Stimulated activated CD4-positive, alpha-beta T cell treated with anti-CD3 and anti-CD28 coated beads, Interleukin-12 subunit alpha, Interleukin-12 subunit beta, amount 100 ng/mL, for 4 hours (primary cell): ENCODE measurements around the gene H1-8.

Source experiments
- DNase-seq: peaks from one replicate; pipeline ENCODE4 v3.0.0-alpha.2; 2020

Gene H1-8

GRCh38 chr3:129556890-129557547 lies 14.0 kb downstream of the H1-8 start:
- no peak for DNase-seq

- no peak for DNase-seq
These were observed 14.5 kb downstream of the H1-8 start for GRCh38 chr3:129557548-129557894.

- DNase-seq: no peak
These were observed 15.3 kb downstream of the H1-8 start for GRCh38 chr3:129558081-129558771.

- no peak for DNase-seq
These were observed 16.0 kb downstream of the H1-8 start for GRCh38 chr3:129558772-129559564.

DNA sequence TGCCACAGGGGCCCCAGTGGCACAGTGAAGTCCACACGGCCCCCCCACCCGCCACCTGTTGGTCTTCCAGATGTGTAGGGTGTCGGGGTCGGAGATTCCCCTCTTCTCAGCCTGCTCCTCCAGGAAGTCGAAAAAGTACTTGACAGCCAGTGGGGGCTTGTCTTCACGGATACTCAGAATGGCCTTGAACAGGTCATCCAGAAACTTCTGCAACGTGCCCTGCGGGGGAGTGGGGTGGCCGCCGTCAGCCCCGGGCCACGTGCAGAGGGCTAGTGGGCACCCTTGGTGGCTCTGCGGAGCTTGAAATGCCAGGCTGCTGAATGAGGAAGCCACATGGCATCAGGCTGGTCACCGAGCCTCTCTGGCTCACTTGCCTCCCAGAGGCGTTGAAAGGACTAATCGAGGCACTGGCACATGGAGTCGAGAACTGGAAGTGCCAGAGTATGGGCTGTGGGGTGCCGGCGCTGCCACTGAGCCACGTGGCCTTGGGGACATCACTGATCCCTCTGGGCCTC lies 16.6 kb downstream of the H1-8 start:
- DNase-seq: no peak

DNA sequence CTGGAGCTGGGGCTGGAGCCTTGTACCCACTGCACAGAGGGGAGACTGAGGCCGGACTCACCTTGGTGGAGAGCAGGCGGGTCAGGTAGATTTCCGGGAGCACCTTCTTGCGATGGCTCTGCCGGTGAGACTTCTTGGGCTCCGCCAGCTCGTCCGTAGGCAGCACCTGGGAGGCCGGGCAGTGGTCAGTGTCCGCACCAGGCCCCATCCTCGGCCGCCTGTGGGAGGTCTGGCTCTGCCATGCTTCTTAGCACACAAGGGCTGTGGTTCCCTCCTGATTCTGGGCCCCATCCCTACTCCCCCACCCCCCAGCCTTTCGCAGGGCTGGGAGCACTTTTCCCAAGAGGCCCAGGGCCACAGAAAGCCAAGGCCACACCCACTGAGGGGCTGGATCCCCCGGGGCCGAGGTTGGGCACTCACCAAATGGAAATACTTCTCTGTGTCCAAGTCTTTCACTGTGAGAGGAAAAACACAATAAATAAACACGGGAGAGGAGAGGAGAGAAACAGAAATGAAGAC lies 17.4 kb downstream of the H1-8 start:
- DNase-seq: no peak

- no peak for DNase-seq
These were observed 18.1 kb downstream of the H1-8 start for GRCh38 chr3:129560911-129561594.

- no peak for DNase-seq
These were observed 18.8 kb downstream of the H1-8 start for GRCh38 chr3:129561619-129562248.

DNA sequence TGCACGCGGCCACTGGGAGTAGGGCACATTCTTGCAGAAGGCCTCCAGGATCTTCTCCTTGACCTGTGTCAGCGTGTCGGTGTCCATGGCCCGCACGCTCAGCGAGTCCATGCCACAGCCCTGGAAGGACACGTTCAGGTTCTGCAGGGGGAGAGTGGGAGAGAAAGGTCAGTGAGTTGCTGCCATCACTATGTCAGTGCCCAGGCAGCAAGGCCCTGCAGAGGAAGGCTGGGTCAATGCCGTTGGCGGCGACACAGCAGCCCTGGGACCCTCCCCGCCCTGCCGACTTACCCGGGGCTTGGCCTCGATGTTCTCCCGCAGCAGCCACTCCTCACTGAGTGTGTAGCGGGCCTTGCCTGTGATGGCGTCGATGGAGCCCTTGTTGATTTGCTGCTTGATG lies 19.8 kb downstream of the H1-8 start:
- DNase-seq: no peak

GRCh38 chr3:129563332-129563731 lies 20.4 kb downstream of the H1-8 start:
- no peak for DNase-seq

GRCh38 chr3:129563850-129564535 lies 21.0 kb downstream of the H1-8 start:
- no peak for DNase-seq

GRCh38 chr3:129564981-129565644 lies 22.1 kb downstream of the H1-8 start:
- DNase-seq: no peak

- no peak for DNase-seq
These were observed 22.9 kb downstream of the H1-8 start for GRCh38 chr3:129565902-129566301.

DNA sequence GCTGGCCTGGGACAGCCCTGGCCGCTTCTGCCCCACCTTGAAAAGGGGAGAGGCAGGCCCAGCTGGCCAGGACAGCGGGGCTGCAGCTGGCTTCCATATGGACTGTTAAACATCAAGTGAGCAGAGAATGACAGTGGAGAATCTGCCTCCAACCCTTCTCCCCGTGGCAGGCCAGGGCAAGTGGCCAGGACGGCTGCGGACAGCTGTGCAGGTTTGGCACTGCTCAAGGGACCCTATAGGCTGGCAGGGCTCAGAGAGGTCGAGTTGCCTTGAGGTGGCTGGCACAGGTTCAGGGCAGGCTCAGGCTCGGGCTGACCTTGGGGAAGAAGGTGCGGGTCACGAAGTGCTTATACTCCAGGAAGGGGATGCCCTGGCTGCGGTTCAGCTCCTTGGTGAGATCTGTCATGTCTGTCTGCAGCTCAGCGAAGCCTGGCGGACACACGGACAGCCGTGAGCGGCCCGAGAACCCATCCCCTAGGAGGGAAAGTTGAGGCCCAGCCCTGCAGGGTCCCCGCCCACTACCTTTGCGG lies 24.3 kb downstream of the H1-8 start:
- DNase-seq: no peak

GRCh38 chr3:129567939-129568338 lies 25.0 kb downstream of the H1-8 start:
- DNase-seq: no peak

DNA sequence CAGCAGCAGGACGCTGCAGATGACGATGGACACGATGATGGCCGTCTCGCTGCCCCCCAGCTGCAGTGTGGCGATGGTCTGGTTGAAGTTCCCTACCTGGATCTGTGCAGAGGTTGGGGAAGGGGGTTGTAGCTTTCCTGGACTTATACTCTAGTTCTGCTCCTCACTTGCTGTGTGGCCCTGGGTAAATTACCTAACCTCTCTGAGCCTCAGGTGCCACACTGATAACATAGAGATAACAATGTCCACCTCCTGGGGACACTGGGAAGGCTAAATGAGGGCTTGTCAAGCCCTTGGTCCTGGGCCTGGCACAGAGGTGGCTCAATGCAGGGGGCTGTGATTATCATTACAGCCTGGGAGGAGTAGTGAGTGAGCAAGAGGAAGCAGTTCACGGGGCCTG lies 26.9 kb downstream of the H1-8 start:
- DNase-seq: no peak

DNA sequence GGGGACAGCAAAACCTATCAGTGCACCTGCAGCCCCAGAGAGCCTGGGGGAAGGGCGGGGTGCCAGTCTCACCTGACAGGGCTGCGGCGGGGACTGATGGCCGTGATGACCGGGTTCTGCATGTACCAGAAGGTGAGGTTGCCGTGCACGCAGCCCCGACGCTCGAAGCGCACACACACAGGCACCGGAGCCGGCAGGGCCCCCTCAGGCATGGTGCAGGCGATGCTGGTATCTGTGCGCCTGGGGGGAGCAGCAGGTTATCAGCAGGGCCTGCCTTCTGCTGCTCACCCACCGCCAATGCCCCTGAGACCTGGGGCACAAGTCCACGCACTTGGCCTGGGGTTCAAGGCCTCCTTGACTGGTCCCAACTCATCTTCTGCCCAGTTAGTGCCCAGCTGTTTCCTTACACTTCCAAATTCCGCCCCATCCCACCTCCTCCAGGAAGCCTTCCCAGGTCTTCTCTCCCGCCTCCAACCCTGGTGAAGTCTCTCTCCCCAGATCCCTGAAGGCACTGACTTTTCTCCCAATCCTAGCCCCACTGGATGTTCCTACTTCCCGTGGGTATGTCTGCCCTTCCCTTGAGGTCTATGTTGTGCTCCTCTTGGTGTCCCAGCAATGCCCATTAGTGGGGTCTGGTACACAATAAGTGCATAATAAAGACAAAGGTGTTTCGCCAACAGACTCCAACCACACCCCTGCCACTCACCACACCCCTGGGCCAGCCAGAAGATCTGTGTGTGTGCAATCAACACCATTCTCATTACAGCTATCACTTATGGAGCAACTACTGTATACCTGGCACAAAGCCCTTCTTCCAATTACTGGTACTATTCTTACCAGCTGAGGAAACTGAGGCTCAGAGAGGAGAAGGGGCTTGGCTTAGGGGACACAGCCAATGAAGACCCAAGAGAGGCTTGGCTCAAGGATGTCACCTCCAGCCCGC lies 28.9 kb downstream of the H1-8 start:
- DNase-seq: no peak

GRCh38 chr3:129572603-129573002 lies 29.6 kb downstream of the H1-8 start:
- no peak for DNase-seq

- no peak for DNase-seq
These were observed 30.5 kb downstream of the H1-8 start for GRCh38 chr3:129573493-129573892.

DNA sequence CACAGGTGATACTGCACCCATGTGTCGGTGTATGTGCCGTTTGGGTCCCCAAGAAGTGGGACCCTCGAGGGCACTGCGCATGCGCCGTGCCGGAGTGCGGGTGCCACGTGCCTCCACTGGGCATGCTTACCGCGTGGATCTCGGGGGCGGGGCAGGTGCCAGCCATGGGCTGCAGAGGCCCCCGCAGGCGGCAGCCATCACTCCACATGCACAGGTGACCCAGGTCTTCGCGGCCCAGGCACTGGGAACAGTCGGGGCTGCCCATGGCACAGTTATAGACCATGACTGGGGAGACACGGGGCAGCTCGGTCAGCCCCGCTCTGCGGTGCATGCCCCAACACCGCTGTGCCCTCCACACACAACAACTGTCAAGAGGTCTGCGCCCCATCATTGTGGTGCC lies 31.2 kb downstream of the H1-8 start:
- DNase-seq: no peak
